ENCODE measurements around the gene MON1B. TPM values are rescaled to one million over a fixed set of nuclear protein-coding genes. Genes with fewer than 3 reads are reported as not detected.
"Not testable (repeated sequence)": the region's sequence is repeated elsewhere in the genome, so short reads cannot be mapped to it uniquely, and the experiment has no call there.

Gene MON1B
- total RNA-seq, 1 donor from 2014 or later: 55.0 TPM

DNA sequence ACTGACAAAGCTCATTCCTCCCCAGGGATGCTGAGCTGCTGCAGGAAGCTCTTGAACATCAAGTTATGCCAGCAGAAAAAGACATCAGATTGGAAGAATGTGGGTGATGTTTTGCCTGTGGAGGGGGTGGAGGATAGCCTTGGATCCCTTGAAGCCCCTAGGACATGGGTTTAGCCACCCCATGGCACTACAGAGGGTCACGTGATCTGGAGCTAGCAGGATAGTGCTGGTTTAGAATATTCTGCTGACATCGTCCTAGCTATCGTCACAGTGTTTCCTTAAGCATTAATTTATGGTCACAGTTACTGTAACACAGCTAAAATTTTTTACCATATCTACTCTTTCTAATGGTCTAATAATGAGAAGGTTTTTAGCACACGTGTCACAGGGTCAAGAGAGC, 20.2 kb upstream of the MON1B start:
- H3K9me3 Mint-ChIP-seq (ENCODE audit: low read depth): no peaks in the 10 kb centered on the region
- no peaks in the 10 kb centered on the region for H3K36me3 Mint-ChIP-seq (ENCODE audit: insufficient read depth)
- H3K4me3 Mint-ChIP-seq (ENCODE audit: low read depth): no peak overlapping the region
- peaks cover 6% of the 10 kb centered on the region for H3K27me3 Mint-ChIP-seq
- H3K27ac Mint-ChIP-seq: no peak overlapping the region
- DNase-seq (ENCODE audit: low spot score, unreplicated experiment): no peak
- peaks cover 2% of the 10 kb centered on the region for H3K4me1 Mint-ChIP-seq (ENCODE audit: low read depth)
- TF ChIP-seq, protein P1, sequence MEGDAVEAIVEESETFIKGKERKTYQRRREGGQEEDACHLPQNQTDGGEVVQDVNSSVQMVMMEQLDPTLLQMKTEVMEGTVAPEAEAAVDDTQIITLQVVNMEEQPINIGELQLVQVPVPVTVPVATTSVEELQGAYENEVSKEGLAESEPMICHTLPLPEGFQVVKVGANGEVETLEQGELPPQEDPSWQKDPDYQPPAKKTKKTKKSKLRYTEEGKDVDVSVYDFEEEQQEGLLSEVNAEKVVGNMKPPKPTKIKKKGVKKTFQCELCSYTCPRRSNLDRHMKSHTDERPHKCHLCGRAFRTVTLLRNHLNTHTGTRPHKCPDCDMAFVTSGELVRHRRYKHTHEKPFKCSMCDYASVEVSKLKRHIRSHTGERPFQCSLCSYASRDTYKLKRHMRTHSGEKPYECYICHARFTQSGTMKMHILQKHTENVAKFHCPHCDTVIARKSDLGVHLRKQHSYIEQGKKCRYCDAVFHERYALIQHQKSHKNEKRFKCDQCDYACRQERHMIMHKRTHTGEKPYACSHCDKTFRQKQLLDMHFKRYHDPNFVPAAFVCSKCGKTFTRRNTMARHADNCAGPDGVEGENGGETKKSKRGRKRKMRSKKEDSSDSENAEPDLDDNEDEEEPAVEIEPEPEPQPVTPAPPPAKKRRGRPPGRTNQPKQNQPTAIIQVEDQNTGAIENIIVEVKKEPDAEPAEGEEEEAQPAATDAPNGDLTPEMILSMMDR (IDR thresholded peaks at IDR 0.05; ENCODE audit: unreplicated experiment): no peak

DNA sequence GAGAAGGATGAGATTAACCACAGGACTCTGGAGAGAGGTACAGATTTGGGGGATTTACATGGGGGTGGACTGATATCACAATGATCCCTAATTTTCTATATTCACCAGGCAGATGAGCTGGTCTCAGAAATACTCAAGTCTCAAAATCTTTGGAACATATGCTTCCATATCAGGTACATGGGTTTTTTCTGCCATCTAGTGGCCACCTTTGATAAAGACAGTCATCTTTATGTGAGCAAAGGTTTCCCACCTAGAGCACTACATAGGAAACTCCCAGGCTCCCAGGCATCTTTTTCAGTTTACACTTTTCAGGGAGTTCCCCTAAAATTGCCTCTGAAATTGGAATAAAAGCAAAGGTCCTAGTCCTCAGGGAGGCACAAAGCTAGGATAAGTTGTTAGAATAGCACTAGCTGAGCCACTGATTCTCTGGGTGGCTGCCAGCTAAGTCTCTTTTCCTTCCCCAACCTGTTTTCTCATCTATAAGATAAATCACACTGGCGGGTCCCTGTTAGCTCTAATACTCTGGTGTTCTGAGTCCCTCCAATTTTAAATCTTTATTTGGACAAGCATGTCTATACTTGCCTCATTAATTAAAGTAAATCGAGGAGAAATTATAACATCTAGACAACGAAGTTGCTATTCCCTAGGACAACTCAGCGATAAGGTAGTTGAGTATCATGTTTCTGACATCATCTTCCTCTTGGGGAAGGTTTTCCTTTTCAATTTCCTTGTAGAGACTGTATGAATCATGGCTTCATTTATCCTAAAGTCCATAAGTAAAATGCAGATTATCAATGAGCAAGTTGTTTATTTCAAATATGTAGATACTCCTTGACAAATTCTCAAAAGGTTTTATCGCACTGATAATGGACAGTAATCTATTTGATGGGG, 19.0 kb upstream of the MON1B start:
- TF ChIP-seq, protein P1 (IDR thresholded peaks at IDR 0.05; ENCODE audit: unreplicated experiment): peak; percentile 78
- Mint-ChIP-seq H3K36me3 (ENCODE audit: insufficient read depth) (no peaks in the 10 kb centered on the region), H3K9me3 (ENCODE audit: low read depth) (no peaks in the 10 kb centered on the region), H3K27me3 (peaks cover 9% of the 10 kb centered on the region), H3K27ac (no peak overlapping the region), H3K4me1 (ENCODE audit: low read depth) (peaks cover 2% of the 10 kb centered on the region), H3K4me3 (ENCODE audit: low read depth) (no peak overlapping the region)
- no peak for DNase-seq (ENCODE audit: low spot score, unreplicated experiment)

DNA sequence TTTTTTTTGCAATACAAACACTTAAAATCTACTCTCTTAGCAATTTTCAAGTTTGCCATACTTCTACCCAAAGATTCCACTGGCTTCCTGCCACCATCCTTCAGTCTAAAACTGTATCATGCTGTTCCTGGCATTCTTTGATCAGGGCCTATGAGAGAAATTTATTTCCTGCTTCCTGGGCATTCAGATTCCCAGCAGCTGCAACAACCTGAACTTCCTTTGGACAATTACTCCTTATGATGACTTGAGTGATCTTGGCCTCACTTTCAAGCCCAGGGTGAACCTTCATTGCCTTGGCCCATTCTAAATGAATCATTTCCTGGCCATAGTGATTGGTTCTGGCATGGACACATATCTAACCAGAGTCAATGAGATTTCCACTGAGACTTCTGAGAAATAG, 18.0 kb upstream of the MON1B start:
- Mint-ChIP-seq H3K36me3 (ENCODE audit: insufficient read depth) (no peaks in the 10 kb centered on the region), H3K27me3 (peaks cover 9% of the 10 kb centered on the region), H3K27ac (no peak overlapping the region), H3K4me1 (ENCODE audit: low read depth) (peaks cover 2% of the 10 kb centered on the region), H3K4me3 (ENCODE audit: low read depth) (no peak overlapping the region), H3K9me3 (ENCODE audit: low read depth) (no peaks in the 10 kb centered on the region)
- no peak for DNase-seq (ENCODE audit: low spot score, unreplicated experiment)
- TF ChIP-seq, protein P1 (IDR thresholded peaks at IDR 0.05; ENCODE audit: unreplicated experiment): no peak

DNA sequence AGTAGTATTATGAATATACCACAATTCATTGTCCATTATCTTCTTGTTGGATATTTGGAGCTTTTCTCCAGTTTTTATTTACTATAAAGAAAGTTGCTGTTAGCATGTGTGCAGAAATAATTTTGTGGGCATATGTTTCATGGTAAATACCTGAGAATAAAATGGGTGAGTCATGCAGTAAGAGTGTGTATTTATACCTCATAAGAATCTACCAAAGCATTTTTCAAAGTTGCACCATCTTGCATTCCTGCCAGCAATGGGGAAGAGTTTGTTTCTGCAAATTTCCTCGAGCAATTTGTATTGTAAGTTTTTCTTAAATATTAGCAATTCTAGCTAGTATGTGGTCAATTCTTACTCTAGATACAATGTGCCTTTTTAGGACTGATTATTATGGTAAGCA, 7.9 kb upstream of the MON1B start:
- H3K4me3 Mint-ChIP-seq (ENCODE audit: low read depth): no peak overlapping the region
- TF ChIP-seq, protein P1 (IDR thresholded peaks at IDR 0.05; ENCODE audit: unreplicated experiment): no peak
- no peaks in the 10 kb centered on the region for H3K36me3 Mint-ChIP-seq (ENCODE audit: insufficient read depth)
- H3K9me3 Mint-ChIP-seq (ENCODE audit: low read depth): no peaks in the 10 kb centered on the region
- no peaks in the 10 kb centered on the region for H3K4me1 Mint-ChIP-seq (ENCODE audit: low read depth)
- DNase-seq (ENCODE audit: low spot score, unreplicated experiment): no peak
- H3K27me3 Mint-ChIP-seq: no peaks in the 10 kb centered on the region
- H3K27ac Mint-ChIP-seq: no peak overlapping the region

DNA sequence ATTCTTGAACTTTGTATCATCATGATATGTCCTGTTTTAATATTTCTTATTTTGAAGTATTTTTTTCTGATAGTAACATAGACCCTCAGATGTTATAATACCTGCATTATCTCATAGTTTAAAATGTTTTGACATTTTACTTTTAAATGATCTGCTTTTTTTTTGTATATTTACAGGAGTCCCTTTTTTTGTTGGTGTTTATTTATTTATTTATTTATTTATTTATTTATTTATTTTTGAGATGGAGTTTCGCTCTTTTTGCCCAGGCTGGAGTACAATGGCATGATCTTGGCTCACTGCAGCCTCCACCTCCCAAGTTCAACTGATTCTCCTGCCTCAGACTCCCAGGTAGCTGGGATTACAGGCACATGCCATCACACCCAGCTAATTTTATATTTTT, 4.7 kb upstream of the MON1B start:
- H3K36me3 Mint-ChIP-seq (ENCODE audit: insufficient read depth); H3K4me3 Mint-ChIP-seq (ENCODE audit: low read depth); DNase-seq (ENCODE audit: low spot score, unreplicated experiment); H3K4me1 Mint-ChIP-seq (ENCODE audit: low read depth); H3K9me3 Mint-ChIP-seq (ENCODE audit: low read depth); H3K27ac Mint-ChIP-seq; H3K27me3 Mint-ChIP-seq: not testable (repeated sequence)

DNA sequence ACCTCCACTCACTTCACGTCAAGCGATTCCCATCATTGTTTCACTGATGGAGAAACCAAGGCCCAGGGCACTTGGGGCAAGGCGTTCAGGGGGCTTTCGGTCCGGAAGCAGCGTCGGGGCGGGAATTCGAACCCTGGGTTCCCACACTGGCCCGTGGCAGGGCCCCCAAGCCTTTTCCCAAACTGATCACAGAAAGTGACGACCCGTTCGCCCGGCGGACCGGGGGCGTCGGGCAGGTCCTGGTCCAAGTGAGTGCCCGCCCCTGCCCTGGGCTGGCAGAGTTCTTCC, 856 bp upstream of the MON1B start:
- TF ChIP-seq, protein P1 (IDR thresholded peaks at IDR 0.05; ENCODE audit: unreplicated experiment): no peak
- H3K4me1 Mint-ChIP-seq (ENCODE audit: low read depth): peaks cover 23% of the 10 kb centered on the region

More for the DNA sequence above, 856 bp upstream of the MON1B start:
- Mint-ChIP-seq H3K27me3 (no peaks in the 10 kb centered on the region), H3K4me3 (ENCODE audit: low read depth) (peak overlapping the region; percentile 96), H3K9me3 (ENCODE audit: low read depth) (no peaks in the 10 kb centered on the region), H3K27ac (peak overlapping the region; percentile 98), H3K36me3 (ENCODE audit: insufficient read depth) (peaks cover 14% of the 10 kb centered on the region)
- DNase-seq (ENCODE audit: low spot score, unreplicated experiment): no peak
